Measurements from ENCODE around the gene RNF13.

Gene RNF13

DNA sequence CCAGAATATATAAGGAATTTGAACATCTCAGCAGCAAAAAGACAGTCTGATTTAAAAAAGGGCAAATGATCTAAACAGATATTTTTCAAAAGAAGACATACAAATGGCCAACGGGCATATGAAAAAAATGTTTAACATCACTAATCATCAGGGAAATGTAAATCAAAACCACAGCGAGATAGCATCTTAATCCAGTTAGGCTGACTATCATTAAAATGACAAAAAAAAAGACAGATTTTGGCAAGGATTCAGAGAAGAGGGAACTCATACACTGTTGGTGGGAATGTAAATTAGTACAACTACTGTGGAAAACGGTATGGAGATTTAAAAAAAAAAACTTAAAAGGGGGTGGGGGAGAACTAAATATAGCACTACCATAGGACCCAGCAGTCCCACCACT, 47.9 kb downstream of the RNF13 start:
- TF ChIP-seq, protein P1, sequence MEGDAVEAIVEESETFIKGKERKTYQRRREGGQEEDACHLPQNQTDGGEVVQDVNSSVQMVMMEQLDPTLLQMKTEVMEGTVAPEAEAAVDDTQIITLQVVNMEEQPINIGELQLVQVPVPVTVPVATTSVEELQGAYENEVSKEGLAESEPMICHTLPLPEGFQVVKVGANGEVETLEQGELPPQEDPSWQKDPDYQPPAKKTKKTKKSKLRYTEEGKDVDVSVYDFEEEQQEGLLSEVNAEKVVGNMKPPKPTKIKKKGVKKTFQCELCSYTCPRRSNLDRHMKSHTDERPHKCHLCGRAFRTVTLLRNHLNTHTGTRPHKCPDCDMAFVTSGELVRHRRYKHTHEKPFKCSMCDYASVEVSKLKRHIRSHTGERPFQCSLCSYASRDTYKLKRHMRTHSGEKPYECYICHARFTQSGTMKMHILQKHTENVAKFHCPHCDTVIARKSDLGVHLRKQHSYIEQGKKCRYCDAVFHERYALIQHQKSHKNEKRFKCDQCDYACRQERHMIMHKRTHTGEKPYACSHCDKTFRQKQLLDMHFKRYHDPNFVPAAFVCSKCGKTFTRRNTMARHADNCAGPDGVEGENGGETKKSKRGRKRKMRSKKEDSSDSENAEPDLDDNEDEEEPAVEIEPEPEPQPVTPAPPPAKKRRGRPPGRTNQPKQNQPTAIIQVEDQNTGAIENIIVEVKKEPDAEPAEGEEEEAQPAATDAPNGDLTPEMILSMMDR (IDR thresholded peaks at IDR 0.05; ENCODE audit: borderline replicate concordance, control extremely low read depth, extremely low read depth, insufficient read depth, missing control alignments): no peak
- no peak for DNase-seq (ENCODE audit: low spot score)
- in situ Hi-C loops (cut with MboI; ENCODE audit: low sequenced_read_pairs, unreplicated experiment): no loop called here

DNA sequence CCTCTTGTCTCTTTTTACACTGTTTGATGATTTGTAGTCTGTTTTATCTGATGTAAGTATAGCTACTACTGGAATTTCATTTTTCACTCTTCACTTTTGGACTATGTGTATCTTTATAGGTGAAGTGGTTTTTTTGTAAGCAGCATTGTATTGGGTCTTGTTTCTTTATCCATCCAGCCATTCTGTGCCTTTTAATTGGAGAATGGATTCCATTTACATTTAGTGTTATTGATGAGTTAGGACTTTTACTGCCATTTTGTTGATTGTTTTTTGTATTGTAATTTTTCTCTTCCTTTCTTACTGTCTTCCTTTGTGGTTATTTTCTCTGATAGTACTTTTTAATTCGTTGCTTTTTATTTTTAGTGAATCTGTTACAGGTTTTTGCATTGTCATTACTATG, 54.5 kb downstream of the RNF13 start:
- TF ChIP-seq, protein P1 (IDR thresholded peaks at IDR 0.05; ENCODE audit: borderline replicate concordance, control extremely low read depth, extremely low read depth, insufficient read depth, missing control alignments): no peak
- DNase-seq (ENCODE audit: low spot score): no peak
- in situ Hi-C loops (cut with MboI; ENCODE audit: low sequenced_read_pairs, unreplicated experiment): no loop called here

DNA sequence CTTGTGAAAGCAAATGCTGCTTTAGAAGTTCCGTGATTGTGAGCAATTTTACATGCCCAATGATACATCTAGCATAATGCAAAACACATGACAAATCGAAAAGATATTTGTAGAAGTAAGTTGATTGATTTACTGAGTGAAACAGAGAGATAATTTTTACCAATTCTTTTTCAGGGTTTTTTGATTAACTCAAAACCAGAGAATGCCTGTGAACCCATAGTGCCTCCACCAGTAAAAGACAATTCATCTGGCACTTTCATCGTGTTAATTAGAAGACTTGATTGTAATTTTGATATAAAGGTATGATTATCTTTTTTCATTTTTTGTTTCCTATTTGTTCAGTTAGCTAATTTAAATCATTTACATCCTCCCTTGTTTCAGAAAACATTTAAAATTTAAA, 58.8 kb downstream of the RNF13 start:
- in situ Hi-C loops (cut with MboI; ENCODE audit: low sequenced_read_pairs, unreplicated experiment): no loop called here
- TF ChIP-seq, protein P1 (IDR thresholded peaks at IDR 0.05; ENCODE audit: borderline replicate concordance, control extremely low read depth, extremely low read depth, insufficient read depth, missing control alignments): no peak
- DNase-seq (ENCODE audit: low spot score): no peak

DNA sequence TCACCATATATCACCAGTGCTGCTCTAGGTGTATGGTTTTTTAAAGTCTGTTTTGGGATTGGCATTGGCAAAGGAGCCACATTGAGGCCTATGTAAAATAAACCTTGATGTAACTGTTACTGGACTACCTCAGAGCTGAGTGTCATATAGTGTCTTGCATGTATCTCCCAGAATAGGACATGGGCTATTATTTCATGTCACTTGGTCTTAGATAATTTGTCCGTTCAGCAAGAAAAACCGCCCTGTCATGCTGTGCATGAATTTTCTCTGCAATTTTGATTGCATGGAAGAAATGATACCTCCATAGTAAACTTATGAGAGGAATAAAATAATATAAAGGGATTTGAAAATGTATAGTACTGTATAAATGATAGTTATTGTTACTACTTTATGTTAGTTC, 59.6 kb downstream of the RNF13 start:
- DNase-seq (ENCODE audit: low spot score): no peak
- in situ Hi-C loops (cut with MboI; ENCODE audit: low sequenced_read_pairs, unreplicated experiment): no loop called here
- TF ChIP-seq, protein P1 (IDR thresholded peaks at IDR 0.05; ENCODE audit: borderline replicate concordance, control extremely low read depth, extremely low read depth, insufficient read depth, missing control alignments): no peak

DNA sequence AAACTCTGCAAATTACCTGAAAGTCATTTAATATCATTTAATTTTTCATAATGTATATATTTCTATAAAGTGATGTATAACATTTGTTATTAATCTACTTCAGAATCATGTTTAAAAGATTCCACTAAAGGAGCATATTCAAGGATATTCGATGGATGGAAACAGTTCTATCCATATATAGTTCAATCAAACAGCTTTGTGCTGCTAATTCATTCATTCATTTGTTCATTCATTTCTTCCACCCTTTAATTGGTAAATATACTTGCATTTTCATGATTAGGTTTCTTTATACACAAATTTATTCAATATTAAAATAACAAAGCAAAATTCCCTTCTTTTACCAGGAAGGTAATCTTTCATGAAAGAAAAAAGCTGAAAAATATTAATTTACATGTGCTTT, 64.7 kb downstream of the RNF13 start:
- TF ChIP-seq, protein P1 (IDR thresholded peaks at IDR 0.05; ENCODE audit: borderline replicate concordance, control extremely low read depth, extremely low read depth, insufficient read depth, missing control alignments): no peak
- in situ Hi-C loops (cut with MboI; ENCODE audit: low sequenced_read_pairs, unreplicated experiment): no loop called here
- no peak for DNase-seq (ENCODE audit: low spot score)

DNA sequence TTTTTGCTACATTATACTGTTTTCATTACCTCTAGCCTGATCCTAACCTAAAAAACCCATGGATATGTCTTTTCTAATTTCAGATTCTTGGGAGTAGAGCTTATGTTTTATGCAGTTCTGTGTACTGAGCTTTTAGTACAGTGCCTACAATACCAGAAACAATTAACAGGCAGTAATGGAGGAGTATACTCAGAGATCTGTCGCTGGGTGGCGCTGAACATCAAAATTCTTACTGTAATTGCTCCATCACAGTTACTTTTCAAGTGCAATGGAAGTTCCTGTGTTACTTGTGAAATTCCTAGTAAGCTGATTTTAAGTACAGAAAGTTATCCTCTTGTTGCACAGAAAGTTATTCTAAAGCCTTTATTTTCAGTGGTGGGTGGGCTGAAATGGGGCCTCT, 66.9 kb downstream of the RNF13 start:
- no peak for DNase-seq (ENCODE audit: low spot score)
- TF ChIP-seq, protein P1 (IDR thresholded peaks at IDR 0.05; ENCODE audit: borderline replicate concordance, control extremely low read depth, extremely low read depth, insufficient read depth, missing control alignments): peak; percentile 4
- in situ Hi-C loops (cut with MboI; ENCODE audit: low sequenced_read_pairs, unreplicated experiment): no loop called here

DNA sequence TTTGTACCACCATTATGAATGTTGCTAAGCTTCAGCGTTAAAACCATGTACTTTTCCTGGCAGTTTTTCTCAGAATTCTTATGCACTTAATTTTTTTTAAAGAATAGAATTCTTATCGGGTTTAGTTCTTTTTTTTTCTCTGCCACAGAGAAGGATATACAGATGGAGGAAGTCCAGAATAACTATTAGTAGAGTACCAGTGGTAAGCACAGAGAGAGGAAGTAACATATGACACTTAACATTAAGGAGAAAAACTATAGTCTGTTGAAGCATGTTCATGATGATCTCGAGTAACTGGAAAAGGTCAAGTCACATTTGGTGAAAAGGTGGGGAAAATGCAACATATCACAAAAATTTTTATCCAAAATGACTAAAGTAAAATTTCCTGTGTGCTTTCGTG, 68.9 kb downstream of the RNF13 start:
- TF ChIP-seq, protein P1 (IDR thresholded peaks at IDR 0.05; ENCODE audit: borderline replicate concordance, control extremely low read depth, extremely low read depth, insufficient read depth, missing control alignments): no peak

More for the DNA sequence above, 68.9 kb downstream of the RNF13 start:
- DNase-seq (ENCODE audit: low spot score): no peak
- in situ Hi-C loops (cut with MboI; ENCODE audit: low sequenced_read_pairs, unreplicated experiment): no loop called here
